GM18858 (cell line): Measurements from ENCODE around the gene TFPI.
"Not testable (repeated sequence)": the region's sequence is repeated elsewhere in the genome, so short reads cannot be mapped to it uniquely, and the experiment has no call there.

Experiments
- ATAC-seq: cut with Tn5 transposase; IDR thresholded peaks from one replicate; pipeline ENCODE4 v1.9.1; 2021; ENCODE audit not compliant: unreplicated experiment

The TFPI gene

DNA sequence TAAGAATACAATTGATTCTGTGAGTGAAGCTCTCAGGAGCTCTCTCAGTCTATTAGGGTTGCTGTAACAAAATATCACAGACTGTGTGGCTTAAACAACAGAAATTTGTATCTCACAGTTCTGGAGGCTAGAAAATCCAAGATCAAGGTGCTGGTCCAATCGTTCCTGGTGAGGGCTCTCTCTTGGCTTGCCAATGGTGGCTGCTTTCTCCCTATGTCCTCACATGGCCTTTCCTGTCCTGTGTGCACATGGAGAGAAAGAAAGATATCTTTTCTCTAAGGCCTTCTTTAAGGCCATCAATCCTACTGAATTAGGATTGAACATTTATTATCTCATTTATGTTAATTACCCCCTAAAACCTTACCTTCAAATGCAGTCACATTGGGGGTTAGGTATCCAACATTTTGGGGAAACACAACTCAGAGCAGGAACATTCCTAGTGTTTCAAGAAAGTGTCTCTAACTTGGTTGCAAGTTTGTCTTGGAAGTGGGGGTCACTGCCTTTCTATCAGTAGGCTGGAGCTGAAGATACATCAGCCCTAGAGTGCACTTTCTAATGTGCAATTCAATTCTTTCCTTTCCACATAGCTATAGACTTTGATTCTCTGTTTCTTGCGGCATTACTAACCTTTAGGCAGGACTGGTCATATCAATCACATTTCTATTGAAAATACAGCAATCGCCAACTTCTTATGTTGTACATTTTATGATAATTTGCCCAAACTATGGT, 24.8 kb downstream of the TFPI start:
- ATAC-seq, result no peak

DNA sequence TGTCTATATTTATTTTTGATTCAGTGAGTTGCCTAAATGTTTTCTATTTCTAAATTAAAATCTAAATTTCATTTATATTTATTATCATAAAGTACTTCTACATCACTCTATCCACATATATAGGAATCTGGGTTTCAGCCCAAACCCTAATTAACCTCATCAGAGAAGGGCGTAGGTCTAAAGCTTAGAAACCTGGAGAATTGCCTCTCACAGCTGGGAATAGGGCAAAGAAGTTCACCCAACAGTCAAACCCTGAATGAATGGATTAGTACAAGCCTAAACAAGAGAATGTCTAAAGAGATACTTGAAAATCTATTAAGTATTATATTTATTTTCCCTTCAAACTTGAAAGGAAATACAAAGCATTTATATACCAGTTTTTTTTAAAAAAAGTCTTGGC, 26.2 kb downstream of the TFPI start:
- no peak for ATAC-seq

DNA sequence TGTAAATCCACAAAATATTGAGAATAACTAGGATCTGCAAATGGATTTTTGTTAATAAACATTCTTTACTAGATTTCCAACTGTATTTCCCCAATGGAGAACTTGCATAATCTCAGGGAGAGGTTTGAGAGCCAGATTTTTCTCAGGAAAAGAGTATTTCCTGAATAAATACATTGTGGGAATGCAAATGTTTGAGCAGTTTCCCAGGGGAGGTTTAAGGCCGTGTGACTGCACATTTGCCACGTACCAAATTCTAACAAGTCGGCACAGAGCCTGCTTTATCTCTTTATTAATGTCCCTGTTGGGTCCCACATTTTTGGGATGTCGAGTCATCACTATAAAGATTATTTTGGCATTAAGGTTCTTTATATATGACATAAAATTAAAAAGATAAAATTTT, 27.0 kb downstream of the TFPI start:
- ATAC-seq, result no peak

DNA sequence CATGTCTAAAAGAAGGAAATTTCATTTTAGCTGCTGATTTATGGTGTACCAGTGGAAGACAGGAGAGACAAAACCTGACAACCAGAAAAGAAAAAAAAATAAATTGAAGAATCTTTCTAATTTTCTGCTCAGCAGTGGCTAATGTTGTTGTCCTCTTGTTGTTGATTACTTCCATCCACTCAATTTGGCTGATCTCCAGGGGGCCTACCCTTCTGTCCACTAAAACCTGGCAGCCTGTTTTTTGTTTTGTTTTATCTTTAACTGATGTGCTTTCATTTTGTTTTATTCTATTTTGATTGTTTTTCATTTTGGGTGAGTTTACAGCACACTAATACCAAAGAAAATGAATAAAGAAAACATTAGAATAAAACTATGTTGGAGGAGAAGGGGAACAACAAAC, 27.4 kb downstream of the TFPI start:
- no peak for ATAC-seq

DNA sequence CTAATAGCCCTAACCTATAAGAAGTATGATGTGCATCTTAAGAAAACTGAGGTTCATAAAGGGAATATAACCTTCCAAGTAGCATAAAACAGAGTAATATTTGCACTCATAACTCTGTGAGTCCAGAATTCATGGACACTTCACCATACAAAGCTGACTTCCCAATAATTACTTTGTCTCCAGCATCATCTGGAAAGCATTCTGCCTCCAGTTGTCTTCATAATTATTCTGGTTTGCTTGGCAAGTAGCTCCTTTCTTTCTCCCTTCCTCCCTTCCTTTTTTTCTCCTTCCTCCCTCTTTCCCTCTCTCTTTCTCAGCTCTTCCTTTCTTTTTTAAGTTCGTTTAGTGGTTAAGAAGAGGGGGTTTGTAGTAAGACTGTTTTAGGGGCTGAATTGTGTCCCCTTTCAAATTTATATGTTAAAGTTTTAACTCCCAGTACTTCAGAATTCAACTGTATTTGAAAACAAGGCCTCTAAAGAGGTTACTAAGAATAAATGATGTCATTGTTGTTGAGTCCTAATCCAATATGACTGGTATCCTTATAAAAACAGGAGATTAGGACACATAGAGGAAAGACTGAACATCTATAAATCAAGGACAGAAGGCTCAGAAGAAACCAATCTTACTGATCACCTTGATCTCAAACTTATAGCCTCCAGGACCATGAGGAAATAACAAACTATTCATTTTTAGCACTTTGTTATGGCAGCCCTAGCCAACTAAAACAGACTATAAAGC, 28.9 kb downstream of the TFPI start:
- ATAC-seq, result no peak

DNA sequence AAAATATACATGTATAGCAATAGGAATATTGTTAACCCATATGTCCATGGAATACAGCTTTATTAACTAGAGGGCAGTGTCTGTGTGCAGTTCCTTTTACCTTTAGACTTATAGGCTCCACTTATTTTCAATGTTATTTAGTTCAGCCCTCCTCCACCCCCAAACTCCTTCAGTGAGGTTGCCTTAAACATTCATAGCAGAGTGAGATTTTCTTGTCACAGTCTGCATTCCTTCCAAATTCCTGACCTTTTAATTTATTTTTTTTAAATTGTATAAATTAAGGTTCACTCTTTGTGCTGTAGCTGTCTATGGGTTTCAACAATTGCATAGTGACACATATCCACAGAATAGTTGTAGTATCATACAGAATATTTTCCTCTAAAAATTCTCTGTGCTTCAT, 30.9 kb downstream of the TFPI start:
- ATAC-seq, result no peak

DNA sequence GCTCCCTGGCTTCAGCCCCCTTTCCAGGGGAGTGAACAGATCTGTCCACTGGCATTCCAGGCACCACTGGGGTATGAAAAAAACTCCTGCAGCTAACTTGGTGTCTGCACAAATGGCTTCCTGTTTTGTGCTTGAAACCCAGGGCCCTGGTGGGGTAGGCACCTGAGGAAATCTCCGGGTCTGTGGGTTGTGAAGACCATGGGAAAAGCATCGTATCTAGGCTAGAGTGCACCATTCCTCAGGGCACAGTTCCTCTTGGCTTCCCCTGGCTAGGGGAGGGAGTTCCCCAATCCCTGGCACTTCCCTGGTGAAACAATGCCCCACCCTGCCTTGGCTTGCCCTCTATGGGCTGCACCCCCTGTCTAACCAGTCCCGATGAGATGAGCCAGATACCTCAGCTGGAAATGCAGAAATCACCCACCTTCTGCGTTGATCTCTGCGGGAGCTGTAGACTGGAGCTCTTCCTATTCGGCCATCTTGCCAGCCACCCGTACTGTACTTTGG, 34.1 kb downstream of the TFPI start:
- no peak for ATAC-seq

DNA sequence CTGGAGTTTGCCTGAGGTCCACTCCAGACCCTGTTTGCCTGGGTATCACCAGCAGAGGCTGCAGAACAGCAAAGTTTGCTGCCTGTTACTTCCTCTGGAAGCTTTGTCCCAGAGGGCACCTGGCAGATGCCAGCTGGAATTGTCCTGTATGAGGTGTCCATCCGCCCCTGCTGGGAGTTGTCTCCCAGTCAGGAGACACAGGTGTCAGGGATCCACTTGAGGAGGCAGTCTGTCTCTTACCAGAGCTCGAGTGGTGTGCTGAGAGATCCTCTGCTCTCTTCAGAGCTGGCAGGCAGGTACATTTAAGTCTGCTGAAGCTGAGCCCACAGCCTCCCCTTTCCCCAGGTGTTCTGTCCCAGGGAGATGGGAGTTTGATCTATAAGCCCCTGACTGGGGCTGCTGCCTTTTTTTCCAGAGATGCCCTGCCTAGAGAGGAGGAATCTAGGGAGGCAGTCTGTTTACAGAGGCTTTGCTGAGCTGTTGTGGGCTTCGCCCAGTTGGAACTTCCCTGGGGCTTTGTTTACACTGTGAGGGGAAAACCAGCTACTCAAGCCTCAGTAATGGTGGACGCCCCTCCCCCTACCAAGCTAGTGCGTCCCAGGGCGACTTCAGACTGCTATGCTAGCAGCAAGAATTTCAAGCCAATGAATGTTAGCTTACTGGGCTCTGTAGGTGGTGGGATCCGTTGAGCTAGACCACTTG, 34.7 kb downstream of the TFPI start:
- ATAC-seq, result no peak

DNA sequence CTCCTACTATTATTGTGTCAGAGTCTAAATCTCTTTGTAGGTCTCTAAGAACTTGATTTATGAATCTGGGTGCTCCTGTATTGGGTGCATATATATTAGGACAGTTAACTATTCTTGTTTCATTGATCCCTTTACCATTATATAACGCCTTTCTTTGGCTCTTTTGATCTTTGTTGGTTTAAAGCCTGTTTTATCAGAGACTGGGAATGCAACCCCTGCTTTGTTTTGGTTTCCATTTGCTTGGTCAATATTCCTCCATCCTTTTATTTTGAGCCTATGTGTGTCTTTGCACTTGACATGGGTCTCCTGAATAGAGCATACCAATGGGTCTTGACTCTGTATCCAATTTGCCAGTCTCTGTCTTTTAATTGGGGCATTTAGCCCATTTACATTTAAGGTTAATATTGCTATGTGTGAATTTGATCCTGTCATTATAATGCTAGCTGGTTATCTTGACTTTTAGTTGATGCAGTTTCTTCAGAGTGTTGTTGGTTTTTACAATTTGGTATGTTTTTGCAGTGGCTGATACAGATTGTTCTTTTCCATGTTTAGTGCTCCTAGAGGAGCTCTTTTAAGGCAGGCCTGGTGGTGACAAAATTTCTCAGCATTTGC, 36.4 kb downstream of the TFPI start:
- not testable (repeated sequence) for ATAC-seq

DNA sequence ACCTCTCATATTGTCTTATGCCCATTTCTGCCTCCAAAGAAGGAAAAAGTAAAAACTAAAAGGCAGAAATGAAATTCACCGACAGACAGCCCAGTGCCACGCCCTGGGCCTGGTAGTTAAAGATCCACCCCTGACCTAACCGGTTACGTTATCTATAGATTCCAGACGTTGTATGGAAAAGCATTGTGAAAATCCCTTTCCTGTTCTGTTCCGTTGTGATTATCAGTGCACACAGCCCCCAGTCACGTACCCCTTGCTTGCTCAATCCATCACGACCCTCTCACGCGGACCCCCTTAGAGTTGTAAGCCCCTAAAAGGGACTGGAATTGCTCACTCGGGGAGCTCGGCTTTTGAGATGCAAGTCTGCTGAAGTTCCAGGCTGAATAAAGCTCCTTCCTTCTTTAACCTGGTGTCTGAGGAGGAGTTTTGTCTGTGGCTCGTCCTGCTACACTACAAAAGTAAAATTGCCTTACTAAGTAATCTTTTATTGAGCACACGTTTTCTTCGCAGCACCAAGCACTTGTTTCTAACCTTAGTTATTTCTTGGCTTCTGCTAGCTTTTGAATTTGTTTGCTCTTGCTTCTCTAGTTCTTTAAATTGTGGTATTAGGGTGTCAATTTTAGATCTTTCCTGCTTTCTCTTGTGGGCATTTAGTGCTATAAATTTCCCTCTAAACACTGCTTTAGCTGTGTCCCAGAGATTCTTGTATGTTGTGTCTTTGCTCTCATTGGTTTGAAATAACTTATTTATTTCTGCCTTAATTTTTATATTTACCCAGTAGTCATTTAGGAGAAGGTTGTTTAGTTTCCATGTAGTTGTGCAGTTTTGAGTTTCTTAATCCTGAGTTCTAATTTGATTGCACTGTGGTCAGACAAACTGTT, 37.4 kb downstream of the TFPI start:
- not testable (repeated sequence) for ATAC-seq

DNA sequence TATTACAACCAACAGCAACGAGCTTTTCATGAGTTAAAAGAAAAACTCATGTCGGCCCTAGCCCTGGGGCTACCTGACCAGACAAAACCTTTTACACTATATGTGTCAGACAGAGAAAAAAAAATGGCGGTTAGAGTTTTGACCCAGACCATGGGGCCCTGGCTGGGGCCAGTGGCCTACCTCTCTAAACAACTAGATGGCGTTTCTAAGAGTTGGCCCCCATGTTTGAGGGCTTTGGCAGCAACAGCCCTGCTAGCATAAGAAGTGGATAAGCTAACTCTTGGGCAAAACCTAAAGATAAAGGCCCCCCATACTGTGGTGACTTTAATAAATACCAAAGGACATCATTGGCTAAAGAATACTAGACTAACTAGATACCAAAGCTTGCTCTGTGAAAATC, 39.3 kb downstream of the TFPI start:
- ATAC-seq, result no peak

DNA sequence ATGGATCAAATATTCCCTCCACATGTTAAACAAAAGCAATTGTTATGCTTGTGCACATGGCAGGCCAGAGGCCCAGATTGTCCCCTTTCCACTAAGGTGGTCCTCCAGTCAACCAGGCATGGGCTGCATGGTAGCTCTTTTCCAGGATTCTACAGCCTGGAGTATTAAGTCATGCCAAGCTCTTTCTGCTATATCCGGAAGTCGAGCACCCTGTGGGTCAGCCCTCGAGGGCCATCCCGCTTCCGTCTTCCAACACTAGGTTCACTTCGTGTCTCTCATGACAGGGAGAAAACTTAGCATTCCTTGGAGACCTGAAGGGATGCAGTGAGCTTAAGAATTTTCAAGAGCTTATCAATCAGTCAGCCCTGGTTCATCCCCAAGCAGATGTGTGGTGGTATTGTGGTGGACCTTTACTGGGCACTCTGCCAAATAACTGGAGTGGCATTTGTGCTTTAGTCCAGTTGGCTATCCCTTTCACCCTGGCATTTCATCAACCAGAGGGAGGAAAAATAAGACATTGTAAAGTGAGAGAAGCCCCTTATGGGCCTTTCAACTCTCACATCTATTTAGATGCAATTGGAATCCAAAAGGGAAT, 39.9 kb downstream of the TFPI start:
- not testable (repeated sequence) for ATAC-seq

DNA sequence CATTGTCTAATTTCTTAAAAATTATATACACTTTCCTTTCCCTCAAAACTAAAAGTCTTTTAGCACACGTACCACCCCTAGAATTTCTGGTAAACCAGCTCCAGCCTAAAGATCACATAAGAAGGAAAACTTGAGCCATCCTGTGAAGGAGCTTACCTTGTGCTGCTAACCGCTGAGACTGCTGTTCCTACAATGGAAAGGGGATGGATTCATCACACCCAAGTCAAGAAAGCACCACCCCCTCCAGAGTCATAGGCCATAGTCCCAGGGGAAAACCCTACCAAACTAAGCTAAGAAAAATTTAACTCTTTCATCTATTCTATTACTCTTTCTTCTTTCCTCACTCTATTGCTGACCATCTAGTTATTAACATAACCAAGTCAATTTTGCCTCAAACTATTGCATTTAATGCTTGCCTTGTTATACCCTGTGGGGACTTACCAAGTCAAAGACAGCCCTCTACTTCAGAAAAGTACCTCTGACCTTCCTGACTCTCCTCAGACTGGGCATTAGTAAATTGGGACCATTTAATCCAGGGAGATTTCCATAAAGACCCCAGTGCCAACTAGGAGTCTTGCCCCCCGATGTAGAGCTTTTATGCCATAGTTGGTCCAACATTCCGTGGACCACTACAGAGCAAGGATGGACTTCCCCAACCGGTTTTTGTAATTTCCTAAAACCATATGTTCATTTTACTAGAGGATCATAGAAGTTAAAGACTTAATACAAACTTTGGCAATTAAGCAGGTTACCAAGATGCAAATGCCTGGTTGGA, 40.6 kb downstream of the TFPI start:
- ATAC-seq, result not testable (repeated sequence)

DNA sequence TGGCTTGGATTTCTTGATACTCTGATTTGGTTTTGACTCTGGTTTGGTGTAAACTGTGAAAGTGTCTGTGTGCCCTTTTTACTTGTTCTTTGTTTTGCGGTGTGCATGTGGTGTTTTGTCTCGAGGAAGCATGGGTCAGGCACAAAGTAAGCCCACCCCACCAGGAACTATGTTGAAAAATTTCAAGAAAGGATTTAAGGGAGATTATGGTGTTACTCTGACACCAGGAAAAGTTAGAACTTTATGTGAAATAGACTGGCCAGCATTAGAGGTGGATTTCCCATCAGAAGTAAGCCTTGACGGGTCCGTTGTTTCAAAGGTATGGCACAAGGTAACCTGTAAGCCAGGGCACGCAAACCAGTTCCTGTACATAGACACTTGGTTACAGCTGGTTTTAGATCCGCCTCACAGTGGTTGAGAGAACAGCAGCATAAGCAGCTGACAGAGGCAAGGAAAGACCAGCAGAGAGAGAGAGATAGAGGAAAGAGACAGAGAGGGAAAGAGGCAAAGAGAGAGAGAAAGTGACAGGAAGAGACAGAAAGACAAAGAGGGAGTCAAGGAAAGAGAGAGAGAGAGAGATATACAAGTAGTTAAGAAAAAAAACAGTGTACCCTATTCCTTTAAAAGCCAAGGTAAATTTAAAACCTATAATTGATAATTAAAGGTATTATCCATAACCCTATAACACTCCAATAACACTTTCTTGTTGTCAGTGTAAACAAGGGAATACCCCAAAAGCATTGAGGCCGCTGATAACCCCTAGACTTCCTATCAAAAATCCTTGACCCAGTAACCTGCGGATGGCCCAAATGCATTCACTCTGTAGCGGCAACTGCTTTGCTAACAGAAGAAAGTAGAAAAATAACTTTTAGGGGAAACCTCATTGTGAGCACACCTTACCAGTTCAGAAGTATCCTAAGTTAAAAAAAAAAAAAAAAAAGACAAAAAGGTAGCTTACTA, 42.6 kb downstream of the TFPI start:
- ATAC-seq, result no peak

DNA sequence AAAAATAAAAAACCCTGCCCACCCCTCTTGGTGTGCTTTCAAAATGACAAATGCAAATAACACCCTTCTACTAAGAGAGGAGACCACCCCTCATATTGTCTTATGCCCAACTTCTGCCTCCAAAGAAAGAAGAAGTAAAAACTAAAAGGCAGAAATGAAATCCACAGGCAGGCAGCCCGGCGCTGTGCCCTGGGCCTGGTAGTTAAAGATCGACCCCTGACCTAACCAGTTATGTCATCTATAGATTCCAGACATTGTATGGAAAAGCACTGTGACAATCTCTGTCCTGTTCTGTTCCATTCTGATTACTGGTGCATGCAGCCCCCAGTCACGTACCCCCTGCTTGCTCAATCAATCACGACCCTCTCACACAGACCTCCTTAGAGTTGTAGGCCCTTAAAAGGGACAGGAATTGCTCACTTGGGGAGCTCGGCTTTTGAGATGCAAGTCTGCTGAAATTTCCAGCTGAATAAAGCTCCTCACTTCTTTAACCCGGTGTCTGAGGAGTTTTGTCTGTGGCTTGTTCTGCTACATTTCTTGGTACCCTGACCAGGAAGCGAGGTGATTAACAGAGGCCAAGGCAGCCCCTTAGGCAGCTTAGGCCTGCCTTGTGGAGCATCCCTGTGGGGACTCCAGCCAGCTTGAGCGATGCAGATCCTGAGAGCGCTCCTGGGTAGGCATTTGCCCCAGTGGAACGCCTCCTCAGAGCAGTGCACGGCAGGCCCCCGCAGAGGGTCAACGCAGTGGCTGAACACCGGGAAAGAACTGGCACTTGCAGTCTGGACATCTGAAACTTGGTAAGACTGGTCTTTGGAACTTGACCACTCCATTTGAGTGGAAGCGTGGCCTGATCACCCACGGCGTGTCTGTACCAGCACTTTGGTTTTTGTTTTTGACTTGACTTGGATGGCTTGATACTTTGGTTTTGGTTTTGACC, 43.5 kb downstream of the TFPI start:
- ATAC-seq, result not testable (repeated sequence)

DNA sequence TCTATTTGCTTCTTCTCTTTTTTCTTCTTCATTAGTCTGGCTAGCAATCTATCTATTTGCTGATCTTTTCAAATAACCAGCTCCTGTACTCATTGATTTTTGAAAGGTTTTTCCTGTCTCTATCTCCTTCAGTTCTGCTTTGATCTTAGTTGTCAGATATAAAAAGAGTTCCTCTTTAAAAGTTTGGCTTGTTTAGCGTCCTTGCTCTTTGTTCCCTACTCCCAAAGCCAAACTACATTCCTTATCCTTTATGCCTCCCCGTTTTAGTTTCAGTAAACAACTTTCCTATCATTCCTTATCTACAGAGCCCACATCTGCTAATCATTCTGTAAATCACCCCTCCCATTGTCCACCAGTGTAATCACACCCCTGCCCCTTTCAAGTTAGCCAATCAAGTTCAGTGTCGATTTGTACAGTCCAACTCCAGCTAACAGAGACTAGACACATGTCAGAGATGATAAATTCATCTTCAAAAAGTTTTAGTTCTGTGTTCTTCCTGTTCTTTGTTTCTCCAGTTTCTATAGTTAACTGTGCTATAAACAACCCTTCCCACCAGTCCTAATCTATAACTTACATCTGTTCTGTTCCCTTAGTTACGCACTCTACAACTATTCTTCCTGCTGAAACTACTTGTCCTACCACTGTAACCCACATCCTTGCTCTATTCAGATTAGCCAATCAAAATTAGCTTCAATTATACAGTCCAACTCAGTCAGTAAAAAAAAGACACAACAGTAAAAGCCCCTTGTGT, 44.4 kb downstream of the TFPI start:
- no peak for ATAC-seq
